ENCODE data around the gene TECPR2.

The TECPR2 gene

GRCh38 chr14:102407258-102407657 lies 44.5 kb downstream of the TECPR2 start:
- Histone ChIP-seq H3K4me2 (ENCODE audit: low read length) (no peak overlapping the region), H3F3A (ENCODE audit: control insufficient read depth, insufficient read depth) (no peaks in the 10 kb centered on the region; the same call in 1 of the 2 replicates), H3K9me3 (ENCODE audit: control insufficient read depth, insufficient read depth, low read length) (peaks cover 13% of the 10 kb centered on the region), H3K4me1 (ENCODE audit: control insufficient read depth, low read length) (no peaks in the 10 kb centered on the region), H4K20me1 (ENCODE audit: control insufficient read depth, insufficient read depth, low read depth, low read length) (no peaks in the 10 kb centered on the region), H3K36me3 (ENCODE audit: control insufficient read depth, low read length) (peaks cover 9% of the 10 kb centered on the region), H3K4me3 (ENCODE audit: low read length) (no peak overlapping the region), H3K79me2 (ENCODE audit: control insufficient read depth, low read length) (no peaks in the 10 kb centered on the region), H3K9me2 (replicated peaks; ENCODE audit: control insufficient read depth, low read length) (no peaks in the 10 kb centered on the region), H3K27ac (ENCODE audit: low read depth, low read length) (no peak overlapping the region), H3K27me3 (ENCODE audit: control insufficient read depth, low read length) (no peaks in the 10 kb centered on the region)
- TF ChIP-seq CTCF (IDR thresholded peaks at IDR 0.05; ENCODE audit: low read depth, low read length, poor library complexity, severe bottlenecking) (no peak), EZH2phosphoT487 (IDR thresholded peaks at IDR 0.05; ENCODE audit: borderline replicate concordance, low read length) (no peak)

GRCh38 chr14:102408724-102409123 lies 46.0 kb downstream of the TECPR2 start:
- Histone ChIP-seq H3K4me3 (ENCODE audit: low read length) (no peak overlapping the region), H4K20me1 (ENCODE audit: control insufficient read depth, insufficient read depth, low read depth, low read length) (no peaks in the 10 kb centered on the region), H3K4me1 (ENCODE audit: control insufficient read depth, low read length) (no peaks in the 10 kb centered on the region), H3K36me3 (ENCODE audit: control insufficient read depth, low read length) (peaks cover 9% of the 10 kb centered on the region), H3K9me3 (ENCODE audit: control insufficient read depth, insufficient read depth, low read length) (no peaks in the 10 kb centered on the region), H3K79me2 (ENCODE audit: control insufficient read depth, low read length) (no peaks in the 10 kb centered on the region), H3K27ac (ENCODE audit: low read depth, low read length) (no peak overlapping the region), H3F3A (ENCODE audit: control insufficient read depth, insufficient read depth) (no peaks in the 10 kb centered on the region; the same call in 1 of the 2 replicates), H3K27me3 (ENCODE audit: control insufficient read depth, low read length) (no peaks in the 10 kb centered on the region), H3K9me2 (replicated peaks; ENCODE audit: control insufficient read depth, low read length) (no peaks in the 10 kb centered on the region), H3K4me2 (ENCODE audit: low read length) (no peak overlapping the region)
- no peak for TF ChIP-seq CTCF (IDR thresholded peaks at IDR 0.05; ENCODE audit: low read depth, low read length, poor library complexity, severe bottlenecking)
- no peak for TF ChIP-seq EZH2phosphoT487 (IDR thresholded peaks at IDR 0.05; ENCODE audit: borderline replicate concordance, low read length)

- no peaks in the 10 kb centered on the region for H3F3A ChIP-seq (ENCODE audit: control insufficient read depth, insufficient read depth)
- H3K27me3 ChIP-seq (ENCODE audit: control insufficient read depth, low read length): no peaks in the 10 kb centered on the region
- TF ChIP-seq EZH2phosphoT487 (IDR thresholded peaks at IDR 0.05; ENCODE audit: borderline replicate concordance, low read length): no peak
- TF ChIP-seq CTCF (IDR thresholded peaks at IDR 0.05; ENCODE audit: low read depth, low read length, poor library complexity, severe bottlenecking): no peak
- no peak overlapping the region for H3K4me3 ChIP-seq (ENCODE audit: low read length)
- H3K9me3 ChIP-seq (ENCODE audit: control insufficient read depth, insufficient read depth, low read length): no peaks in the 10 kb centered on the region
- H3K79me2 ChIP-seq (ENCODE audit: control insufficient read depth, low read length): no peaks in the 10 kb centered on the region
- no peak overlapping the region for H3K27ac ChIP-seq (ENCODE audit: low read depth, low read length)
- H4K20me1 ChIP-seq (ENCODE audit: control insufficient read depth, insufficient read depth, low read depth, low read length): no peaks in the 10 kb centered on the region
- no peaks in the 10 kb centered on the region for H3K9me2 ChIP-seq (replicated peaks; ENCODE audit: control insufficient read depth, low read length)
- H3K4me1 ChIP-seq (ENCODE audit: control insufficient read depth, low read length): no peaks in the 10 kb centered on the region
- H3K4me2 ChIP-seq (ENCODE audit: low read length): no peak overlapping the region
- no peaks in the 10 kb centered on the region for H3K36me3 ChIP-seq (ENCODE audit: control insufficient read depth, low read length)
Measured at GRCh38 chr14:102415671-102416070, 52.9 kb downstream of the TECPR2 start.

All from DOHH2 (cell line).